HCT116 (cell line): Measurements from ENCODE around the gene TGFBRAP1. TPM values are rescaled to one million over a fixed set of nuclear protein-coding genes. Genes with fewer than 3 reads are reported as not detected.

ENCODE experiments used
- ATAC-seq: fragments of 200-7000 bp; cut with Tn5 transposase; 2 replicates; pipeline ENCODE4 v1.9.1; 2020; ENCODE audit warnings: mild to moderate bottlenecking, moderate library complexity
- BruUV-seq: library from RNA; stranded (reverse); fragments of 400-500 nt; replicated peaks from 2 replicates; lab custom pipeline; 2021; lab: Mats Ljungman, UMichigan
- CTCF ChIA-PET: fragments of 300-600 bp; sonication (Branson Sonifier 250); formaldehyde crosslinking; loops from one replicate; lab custom pipeline; 2021; ENCODE audit warnings: antibody characterized with exemption; lab: Charles Lee
- POLR2A ChIA-PET: fragments of 300-600, 350-600 bp; sonication (Branson Sonifier 250); formaldehyde crosslinking; loops from one replicate; lab custom pipeline; 2021; ENCODE audit warnings: antibody characterized with exemption; lab: Charles Lee
- RAD21 ChIA-PET, 2 experiments: fragments of 300-600 bp; sonication (Branson Sonifier 250); formaldehyde crosslinking; loops; one replicate each; lab custom pipeline; 2023; ENCODE audit warnings: low total read pairs in 2 of 2; ENCODE audit not compliant: uncharacterized antibody in 2 of 2, unreplicated experiment in 2 of 2, low non-redundant PET in 1 of 2; lab: Charles Lee
- DNase-seq: peaks from one replicate; pipeline ENCODE4 v3.0.0-alpha.2; 2010; ENCODE audit warnings: low read depth, low spot score
- H2AFZ ChIP-seq: fragments of 200-600 bp; shearing (Covaris generic), sonication (generic); 2 replicates; pipeline ENCODE4 v1.6.1; 2017; ENCODE audit warnings: low read depth, mixed run types, mixed read lengths, antibody characterized with exemption, low read length; ENCODE audit not compliant: poor library complexity, severe bottlenecking
- H3K27ac ChIP-seq: 2 replicates; pipeline ENCODE4 v1.5.1; 2012; ENCODE audit warnings: low read depth, low read length
- H3K27me3 ChIP-seq: fragments of 200-600 bp; sonication (generic); 2 replicates; pipeline ENCODE4 v1.6.1; 2016; ENCODE audit warnings: mixed run types, low read length, mixed read lengths; ENCODE audit not compliant: insufficient read depth
- H3K36me3 ChIP-seq, 2 experiments: fragments of 200-500 bp in 1 of 2; fragments of 200-600 bp in 1 of 2; sonication (Bioruptor generic) in 1 of 2; sonication (generic) in 1 of 2; 2 replicates each; pipeline versions ENCODE4 v1.5.1 to v1.6.1; 2014 to 2016; ENCODE audit warnings: low read length in 2 of 2, inconsistent platforms in 1 of 2, mixed read lengths in 1 of 2, mixed run types in 1 of 2; ENCODE audit not compliant: insufficient read depth in 2 of 2, control insufficient read depth in 1 of 2
- H3K4me1 ChIP-seq, 2 experiments: fragments of 200-600 bp in 1 of 2; sonication (generic) in 1 of 2; 2 replicates each; pipeline versions ENCODE4 v1.5.1 to v1.6.1; 2012 to 2017; ENCODE audit warnings: low read length in 2 of 2, inconsistent platforms in 1 of 2, mild to moderate bottlenecking in 1 of 2, mixed read lengths in 1 of 2, mixed run types in 1 of 2, moderate library complexity in 1 of 2; ENCODE audit not compliant: insufficient read depth in 2 of 2, control insufficient read depth in 1 of 2
- H3K4me2 ChIP-seq: fragments of 200-600 bp; sonication (generic); 2 replicates; pipeline ENCODE4 v1.6.1; 2017; ENCODE audit warnings: mixed run types, low read length, mixed read lengths
- H3K4me3 ChIP-seq, 2 experiments: fragments of 200-600 bp in 1 of 2; sonication (generic) in 1 of 2; replicated peaks in 1 of 2; 2 replicates each; pipeline ENCODE4 v1.5.1; 2011 to 2016; ENCODE audit warnings: low read length in 2 of 2, control low read depth in 1 of 2, low read depth in 1 of 2, mild to moderate bottlenecking in 1 of 2, mixed read lengths in 1 of 2, mixed run types in 1 of 2
- H3K79me2 ChIP-seq: fragments of 200-600 bp; sonication (generic); 2 replicates; pipeline ENCODE4 v1.6.1; 2017; ENCODE audit warnings: mild to moderate bottlenecking, mixed run types, low read length, moderate library complexity, mixed read lengths; ENCODE audit not compliant: insufficient read depth
- H3K9ac ChIP-seq: fragments of 200-600 bp; sonication (generic); 2 replicates; pipeline ENCODE4 v1.6.1; 2016; ENCODE audit warnings: low read length, mixed read lengths
- H3K9me2 ChIP-seq: fragments of 200-600 bp; sonication (generic), shearing (Covaris generic); 2 replicates; pipeline ENCODE4 v1.6.1; 2017; ENCODE audit warnings: mixed run types, mild to moderate bottlenecking, moderate library complexity; ENCODE audit not compliant: insufficient read depth
- H3K9me3 ChIP-seq, 2 experiments: fragments of 200-500 bp in 1 of 2; fragments of 200-600 bp in 1 of 2; sonication (Bioruptor generic) in 1 of 2; sonication (generic) in 1 of 2; 2 replicates each; pipeline ENCODE4 v1.6.1; 2014 to 2017; ENCODE audit warnings: low read length in 2 of 2, mixed read lengths in 2 of 2, inconsistent platforms in 1 of 2, low read depth in 1 of 2, mild to moderate bottlenecking in 1 of 2, mixed run types in 1 of 2, moderate library complexity in 1 of 2; ENCODE audit not compliant: control insufficient read depth in 1 of 2, insufficient read depth in 1 of 2
- H4K20me1 ChIP-seq: fragments of 200-600 bp; sonication (generic), shearing (Covaris generic); 2 replicates; pipeline ENCODE4 v1.6.1; 2017; ENCODE audit warnings: mixed run types, mild to moderate bottlenecking, moderate library complexity; ENCODE audit not compliant: insufficient read depth
- CBX3 ChIP-seq: IDR thresholded peaks from 2 replicates; pipeline ENCODE4 v1.6.1; 2012; ENCODE audit warnings: low read depth
- CEBPB ChIP-seq: IDR thresholded peaks from 2 replicates; pipeline ENCODE4 v1.6.1; 2012; ENCODE audit warnings: low read depth
- CTCF ChIP-seq, 3 experiments: fragments of 200-600 bp in 1 of 3; sonication (generic) in 1 of 3; IDR thresholded peaks in 2 of 3; conservative IDR thresholded peaks in 1 of 3; 2 replicates each; pipeline ENCODE4 v1.5.1; 2012 to 2017; ENCODE audit warnings: low read depth in 2 of 3, low read length in 2 of 3, antibody characterized with exemption in 1 of 3, borderline replicate concordance in 1 of 3, control low read depth in 1 of 3, mild to moderate bottlenecking in 1 of 3, mixed read lengths in 1 of 3, mixed run types in 1 of 3, moderate library complexity in 1 of 3; ENCODE audit not compliant: insufficient read depth in 1 of 3
- EGR1 ChIP-seq: IDR thresholded peaks from 2 replicates; pipeline ENCODE4 v1.6.1; 2012; ENCODE audit warnings: low read depth
- ELF1 ChIP-seq: IDR thresholded peaks from 2 replicates; pipeline ENCODE4 v1.6.1; 2012; ENCODE audit warnings: low read depth, borderline replicate concordance
- EZH2 ChIP-seq: fragments of 200-600 bp; sonication (generic); IDR thresholded peaks from 2 replicates; pipeline ENCODE4 v1.6.1; 2017; ENCODE audit warnings: antibody characterized with exemption, mixed run types
- EZH2phosphoT487 ChIP-seq: fragments of 200-600 bp; IDR thresholded peaks from 2 replicates; pipeline ENCODE4 v1.6.1; 2018; ENCODE audit warnings: antibody characterized with exemption, borderline replicate concordance
- RAD21 ChIP-seq: IDR thresholded peaks from 2 replicates; pipeline ENCODE4 v1.6.1; 2012; ENCODE audit warnings: low read depth, mild to moderate bottlenecking
- SIN3A ChIP-seq: IDR thresholded peaks from 2 replicates; pipeline ENCODE4 v1.6.1; 2012; ENCODE audit warnings: low read depth
- TCF7L2 ChIP-seq: IDR thresholded peaks from 2 replicates; pipeline ENCODE4 v1.7.0; 2011; ENCODE audit warnings: borderline replicate concordance, inconsistent platforms; ENCODE audit not compliant: insufficient read depth, insufficient read length; ENCODE audit errors: extremely low read depth
- YY1 ChIP-seq: IDR thresholded peaks from 2 replicates; pipeline ENCODE4 v1.6.1; 2011; ENCODE audit warnings: low read length, low read depth, moderate library complexity, mild to moderate bottlenecking; ENCODE audit not compliant: insufficient replicate concordance; ENCODE audit errors: extremely low read depth
- ZNF274 ChIP-seq: fragments of 200-500 bp; sonication (Bioruptor generic); IDR thresholded peaks from 2 replicates; pipeline ENCODE4 v1.6.1; 2014; ENCODE audit warnings: mild to moderate bottlenecking, low read depth, low read length, inconsistent platforms
- intact Hi-C: fragments of 100-400 bp; cut with micrococcal nuclease; formaldehyde crosslinking; loops from 2 replicates; pipeline ENCODE4 v1.10.0; 2022
- total RNA-seq: library from RNA; stranded (reverse); gene quantifications from one replicate; pipeline ENCODE4 v1.2.1, GENCODE V29; 2021; ENCODE audit not compliant: unreplicated experiment
- TF ChIP-seq, protein P1 (sequence below): IDR thresholded peaks from 2 replicates; pipeline ENCODE4 v1.6.1; 2011; ENCODE audit warnings: mild to moderate bottlenecking, low read length, moderate library complexity; ENCODE audit not compliant: insufficient replicate concordance; ENCODE audit errors: extremely low read depth
- TF ChIP-seq, protein P2 (sequence below): IDR thresholded peaks from 2 replicates; pipeline ENCODE4 v1.6.1; 2012; ENCODE audit warnings: low read depth

The TGFBRAP1 gene
- total RNA-seq, 1 experiment from 2014 or later, result 18.3 TPM

DNA sequence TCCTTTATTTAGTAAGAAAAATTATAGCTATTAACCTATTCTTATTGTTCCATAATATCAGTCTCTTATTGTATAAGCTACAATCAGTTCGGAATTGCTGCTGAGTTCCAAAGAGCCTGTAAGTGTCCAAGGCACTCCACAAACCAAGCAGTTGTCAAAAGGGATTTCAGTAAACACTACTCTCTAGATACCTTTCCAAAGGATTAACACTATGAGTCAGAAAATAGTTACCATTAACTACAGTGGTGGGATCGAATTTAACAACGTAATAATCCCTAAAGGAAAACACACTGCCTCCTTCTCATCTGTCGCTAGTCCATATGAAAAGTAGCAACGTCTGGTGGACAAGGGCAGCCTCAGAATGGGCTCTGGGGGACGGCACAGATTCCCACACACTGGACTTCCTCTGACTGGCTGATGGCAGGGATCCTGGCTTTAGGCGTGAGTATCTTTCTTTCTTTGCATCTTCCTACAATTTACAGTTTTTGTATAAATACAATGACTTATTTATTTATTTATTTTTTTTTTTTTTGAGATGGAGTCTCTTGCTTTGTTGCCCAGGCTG lies 8.8 kb downstream of the TGFBRAP1 start:
- no peaks in the 10 kb centered on the region for H3K9me2 ChIP-seq
- peaks cover 84% of the 10 kb centered on the region for H3K79me2 ChIP-seq
- H2AFZ ChIP-seq, result no peak overlapping the region
- H3K9ac ChIP-seq, result no peak overlapping the region
- ChIA-PET RAD21 (no interaction called here), POLR2A (no interaction called here), CTCF (interaction anchor here (0.6 kb wide), 1 partner anchor 83 kb away, joined by 3 read pairs; no protein-coding TSS in a partner anchor)
- H3K9me3 ChIP-seq, result no peaks in the 10 kb centered on the region
- H3K27me3 ChIP-seq, result no peaks in the 10 kb centered on the region
- intact Hi-C loops, result no loop called here
- H4K20me1 ChIP-seq, result no peaks in the 10 kb centered on the region
- ATAC-seq, result no peak
- no peak overlapping the region for H3K4me2 ChIP-seq
- H3K36me3 ChIP-seq, result no peaks in the 10 kb centered on the region
- H3K4me1 ChIP-seq, result peaks cover 0 to 8% of the 10 kb centered on the region in 2 experiments; a peak in 2 of 4 replicates
- no peak overlapping the region for H3K27ac ChIP-seq
- H3K4me3 ChIP-seq, result no peak overlapping the region
- no peak for TF ChIP-seq CBX3
- TF ChIP-seq SIN3A, result no peak
- no peak for TF ChIP-seq EGR1
- TF ChIP-seq CEBPB, result no peak
- TF ChIP-seq, protein P1, sequence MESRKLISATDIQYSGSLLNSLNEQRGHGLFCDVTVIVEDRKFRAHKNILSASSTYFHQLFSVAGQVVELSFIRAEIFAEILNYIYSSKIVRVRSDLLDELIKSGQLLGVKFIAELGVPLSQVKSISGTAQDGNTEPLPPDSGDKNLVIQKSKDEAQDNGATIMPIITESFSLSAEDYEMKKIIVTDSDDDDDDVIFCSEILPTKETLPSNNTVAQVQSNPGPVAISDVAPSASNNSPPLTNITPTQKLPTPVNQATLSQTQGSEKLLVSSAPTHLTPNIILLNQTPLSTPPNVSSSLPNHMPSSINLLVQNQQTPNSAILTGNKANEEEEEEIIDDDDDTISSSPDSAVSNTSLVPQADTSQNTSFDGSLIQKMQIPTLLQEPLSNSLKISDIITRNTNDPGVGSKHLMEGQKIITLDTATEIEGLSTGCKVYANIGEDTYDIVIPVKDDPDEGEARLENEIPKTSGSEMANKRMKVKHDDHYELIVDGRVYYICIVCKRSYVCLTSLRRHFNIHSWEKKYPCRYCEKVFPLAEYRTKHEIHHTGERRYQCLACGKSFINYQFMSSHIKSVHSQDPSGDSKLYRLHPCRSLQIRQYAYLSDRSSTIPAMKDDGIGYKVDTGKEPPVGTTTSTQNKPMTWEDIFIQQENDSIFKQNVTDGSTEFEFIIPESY, result no peak
- no peak for TF ChIP-seq ZNF274
- no peak for TF ChIP-seq TCF7L2
- TF ChIP-seq EZH2phosphoT487, result no peak
- TF ChIP-seq EZH2, result no peak
- TF ChIP-seq, protein P2, sequence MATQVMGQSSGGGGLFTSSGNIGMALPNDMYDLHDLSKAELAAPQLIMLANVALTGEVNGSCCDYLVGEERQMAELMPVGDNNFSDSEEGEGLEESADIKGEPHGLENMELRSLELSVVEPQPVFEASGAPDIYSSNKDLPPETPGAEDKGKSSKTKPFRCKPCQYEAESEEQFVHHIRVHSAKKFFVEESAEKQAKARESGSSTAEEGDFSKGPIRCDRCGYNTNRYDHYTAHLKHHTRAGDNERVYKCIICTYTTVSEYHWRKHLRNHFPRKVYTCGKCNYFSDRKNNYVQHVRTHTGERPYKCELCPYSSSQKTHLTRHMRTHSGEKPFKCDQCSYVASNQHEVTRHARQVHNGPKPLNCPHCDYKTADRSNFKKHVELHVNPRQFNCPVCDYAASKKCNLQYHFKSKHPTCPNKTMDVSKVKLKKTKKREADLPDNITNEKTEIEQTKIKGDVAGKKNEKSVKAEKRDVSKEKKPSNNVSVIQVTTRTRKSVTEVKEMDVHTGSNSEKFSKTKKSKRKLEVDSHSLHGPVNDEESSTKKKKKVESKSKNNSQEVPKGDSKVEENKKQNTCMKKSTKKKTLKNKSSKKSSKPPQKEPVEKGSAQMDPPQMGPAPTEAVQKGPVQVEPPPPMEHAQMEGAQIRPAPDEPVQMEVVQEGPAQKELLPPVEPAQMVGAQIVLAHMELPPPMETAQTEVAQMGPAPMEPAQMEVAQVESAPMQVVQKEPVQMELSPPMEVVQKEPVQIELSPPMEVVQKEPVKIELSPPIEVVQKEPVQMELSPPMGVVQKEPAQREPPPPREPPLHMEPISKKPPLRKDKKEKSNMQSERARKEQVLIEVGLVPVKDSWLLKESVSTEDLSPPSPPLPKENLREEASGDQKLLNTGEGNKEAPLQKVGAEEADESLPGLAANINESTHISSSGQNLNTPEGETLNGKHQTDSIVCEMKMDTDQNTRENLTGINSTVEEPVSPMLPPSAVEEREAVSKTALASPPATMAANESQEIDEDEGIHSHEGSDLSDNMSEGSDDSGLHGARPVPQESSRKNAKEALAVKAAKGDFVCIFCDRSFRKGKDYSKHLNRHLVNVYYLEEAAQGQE, result no peak
- no peak for TF ChIP-seq CTCF (IDR thresholded peaks at IDR 0.05 in 2 of 3, conservative IDR thresholded peaks at IDR 0.05 in 1 of 3; ENCODE audit: borderline replicate concordance in 1 of 3, insufficient read depth in 1 of 3, low read depth in 2 of 3, low read length in 2 of 3)
- TF ChIP-seq ELF1, result no peak
- TF ChIP-seq RAD21, result no peak
- no peak for TF ChIP-seq YY1
- no peak for DNase-seq
- BruUV-seq, result no TSS peak
